SK-N-SH (cell line): Measurements from ENCODE around the gene BRD4. TPM values are rescaled to one million over a fixed set of nuclear protein-coding genes. Genes with fewer than 3 reads are reported as not detected.

Experiments
- CTCF ChIA-PET: fragments of 300-600, 350-600 bp; formaldehyde crosslinking; extraction: SDS; loops from one replicate; lab custom pipeline; 2021; lab: Yijun Ruan, JAX
- POLR2A ChIA-PET: fragments of 350-600 bp; sonication (Branson Sonifier 250); formaldehyde crosslinking; extraction: SDS; loops from one replicate; lab custom pipeline; 2020; ENCODE audit warnings: antibody characterized with exemption, inconsistent platforms; lab: Yijun Ruan, JAX
- DNase-seq: peaks from one replicate; pipeline ENCODE4 v3.0.0; 2012
- H2AFZ ChIP-seq: fragments of 200-600 bp; sonication (generic); 2 replicates; pipeline ENCODE4 v1.8.1; 2016; ENCODE audit warnings: antibody characterized with exemption, mild to moderate bottlenecking, low read depth
- H3F3A ChIP-seq: fragments of 200-600 bp; sonication (generic); replicated peaks from 2 replicates; pipeline ENCODE3; 2016; ENCODE audit warnings: antibody characterized with exemption, mild to moderate bottlenecking; ENCODE audit not compliant: insufficient read depth
- H3K27ac ChIP-seq, 2 experiments: fragments of 200-500 bp in 1 of 2; fragments of 200-600 bp in 1 of 2; sonication (Bioruptor generic) in 1 of 2; sonication (generic), shearing (Covaris generic) in 1 of 2; 2 replicates each; pipeline versions ENCODE4 v1.5.1 to v1.6.1; 2014 to 2016; ENCODE audit warnings: low read depth in 2 of 2, inconsistent platforms in 1 of 2, low read length in 1 of 2, mild to moderate bottlenecking in 1 of 2, mixed read lengths in 1 of 2
- H3K27me3 ChIP-seq: fragments of 200-600 bp; sonication (generic), shearing (Covaris generic); 2 replicates; pipeline ENCODE4 v1.6.1; 2016; ENCODE audit warnings: mixed run types; ENCODE audit not compliant: insufficient read depth
- H3K36me3 ChIP-seq, 2 experiments: fragments of 200-500 bp in 1 of 2; fragments of 200-600 bp in 1 of 2; sonication (Bioruptor generic) in 1 of 2; sonication (generic) in 1 of 2; replicated peaks in 1 of 2; 2 replicates each; pipeline versions ENCODE3 to v1.5.1; 2014 to 2016; ENCODE audit warnings: low read length in 1 of 2, mild to moderate bottlenecking in 1 of 2; ENCODE audit not compliant: insufficient read depth in 2 of 2, control insufficient read depth in 1 of 2
- H3K4me1 ChIP-seq, 2 experiments: fragments of 200-500 bp in 1 of 2; fragments of 200-600 bp in 1 of 2; sonication (Bioruptor generic) in 1 of 2; sonication (generic), shearing (Covaris generic) in 1 of 2; 2 replicates each; pipeline versions ENCODE4 v1.5.1 to v1.6.1; 2014 to 2016; ENCODE audit warnings: low read depth in 1 of 2, low read length in 1 of 2, mixed run types in 1 of 2; ENCODE audit not compliant: insufficient read depth in 2 of 2, control insufficient read depth in 1 of 2
- H3K4me2 ChIP-seq: fragments of 200-600 bp; sonication (generic), shearing (Covaris generic); 2 replicates; pipeline ENCODE4 v1.6.1; 2017; ENCODE audit warnings: mixed run types
- H3K4me3 ChIP-seq, 2 experiments: fragments of 200-500 bp in 1 of 2; fragments of 200-600 bp in 1 of 2; sonication (Bioruptor generic) in 1 of 2; sonication (generic), shearing (Covaris generic) in 1 of 2; 2 replicates each; pipeline versions ENCODE4 v1.5.1 to v1.8.1; 2014 to 2016; ENCODE audit warnings: low read depth in 2 of 2, inconsistent platforms in 1 of 2, low read length in 1 of 2, mild to moderate bottlenecking in 1 of 2, mixed read lengths in 1 of 2, moderate library complexity in 1 of 2
- H3K79me2 ChIP-seq: fragments of 200-600 bp; sonication (generic); 2 replicates; pipeline ENCODE4 v1.8.1; 2017; ENCODE audit warnings: mild to moderate bottlenecking; ENCODE audit not compliant: insufficient read depth
- H3K9ac ChIP-seq: fragments of 200-600 bp; sonication (generic); 2 replicates; pipeline ENCODE4 v1.6.1; 2017; ENCODE audit warnings: mixed run types
- H3K9me2 ChIP-seq: fragments of 200-600 bp; sonication (generic); 2 replicates; pipeline ENCODE4 v1.6.1; 2017; ENCODE audit warnings: mixed run types
- H3K9me3 ChIP-seq: fragments of 200-600 bp; sonication (generic); 2 replicates; pipeline ENCODE4 v1.6.1; 2017; ENCODE audit warnings: mixed run types, mild to moderate bottlenecking, moderate library complexity
- H4K20me1 ChIP-seq: fragments of 200-600 bp; sonication (generic); 2 replicates; pipeline ENCODE4 v1.6.1; 2017; ENCODE audit warnings: mild to moderate bottlenecking, mixed run types; ENCODE audit not compliant: insufficient read depth
- ELF1 ChIP-seq: IDR thresholded peaks from 2 replicates; pipeline ENCODE4 v1.4.0; 2012
- MEF2A ChIP-seq: IDR thresholded peaks from 2 replicates; pipeline ENCODE4 v1.4.0; 2012; ENCODE audit warnings: low read depth, borderline replicate concordance
- MXI1 ChIP-seq: IDR thresholded peaks from 2 replicates; pipeline ENCODE4 v1.6.1; 2012; ENCODE audit warnings: mild to moderate bottlenecking, low read depth, low read length, improper control_type of control experiment
- WGBS: methylation state at CpG from one replicate; pipeline ENCODE4 v1.1.6; 2017; ENCODE audit warnings: low lambda C conversion rate; 5-methylcytosine and 5-hydroxymethylcytosine counted together
- polyA plus RNA-seq, 3 experiments: library from polyadenylated mRNA; depleted of rRNA; stranded (reverse); fragments of >200 nt; gene quantifications; 2 replicates each; pipeline ENCODE4 v1.2.3, GENCODE V29; 2012
- TF ChIP-seq, protein P1 (sequence below): fragments of 200-600 bp; sonication (generic); IDR thresholded peaks from 2 replicates; pipeline ENCODE4 v1.6.1; 2017; ENCODE audit warnings: antibody characterized with exemption, mild to moderate bottlenecking, moderate library complexity
- TF ChIP-seq, protein P2 (sequence below): fragments of 150-350 bp; IDR thresholded peaks from 2 replicates; pipeline ENCODE4 v1.6.1; 2017; ENCODE audit warnings: antibody characterized with exemption, low read length, low read depth, borderline replicate concordance

The BRD4 gene
- polyA plus RNA-seq, 1 of the 3 experiments (the other 2 are of a cell fraction) = 10.0 TPM

DNA sequence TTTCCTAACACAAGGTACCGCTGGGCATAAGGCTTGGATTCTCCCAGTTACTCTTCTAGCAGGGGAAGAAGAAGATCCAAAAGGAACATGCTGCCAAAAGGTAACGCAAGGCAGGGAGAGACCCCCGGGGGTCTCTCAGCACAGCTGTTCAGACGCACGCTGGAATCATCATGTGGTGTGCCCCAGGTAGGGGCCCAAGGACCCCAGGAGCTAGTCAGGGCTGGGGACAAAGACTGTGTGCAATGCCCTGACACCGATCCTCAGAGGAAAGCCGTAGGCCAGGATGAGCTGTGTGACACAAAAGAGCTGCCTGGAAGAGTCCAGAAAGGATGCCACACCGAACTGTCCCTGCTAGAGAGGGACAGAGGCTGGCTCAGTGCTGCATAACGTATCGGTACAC lies 77.8 kb downstream of the BRD4 start:
- Histone ChIP-seq H3K9me2 (no peaks in the 10 kb centered on the region), H3K4me2 (no peak overlapping the region), H3K79me2 (peaks cover 83% of the 10 kb centered on the region), H3K36me3 (peaks cover 44 to 72% of the 10 kb centered on the region in 2 experiments), H3K9me3 (no peaks in the 10 kb centered on the region), H4K20me1 (peaks cover 73% of the 10 kb centered on the region), H3F3A (peaks cover 25% of the 10 kb centered on the region), H3K4me1 (peaks cover 15 to 35% of the 10 kb centered on the region in 2 experiments), H3K4me3 (no peak overlapping the region), H3K27me3 (no peaks in the 10 kb centered on the region), H2AFZ (no peak overlapping the region), H3K9ac (no peak overlapping the region), H3K27ac (no peak overlapping the region)
- ChIA-PET CTCF (interaction anchor here (0.6 to 7.2 kb wide), 2 partner anchors 77 to 155 kb away, joined by 3 to 39 read pairs; no protein-coding TSS in a partner anchor), POLR2A (no interaction called here)
- 93% methylated on average over 8 of the region's 10 CpGs for WGBS
- no peak for DNase-seq
- TF ChIP-seq MXI1 = no peak

- H3K79me2 ChIP-seq = peaks cover 80% of the 10 kb centered on the region
- no peak for DNase-seq
- peaks cover 33% of the 10 kb centered on the region for H3F3A ChIP-seq
- no peaks in the 10 kb centered on the region for H3K27me3 ChIP-seq
- 93% methylated on average over 7 of the region's 15 CpGs for WGBS
- H3K4me3 ChIP-seq = no peak overlapping the region
- H3K9me3 ChIP-seq = no peaks in the 10 kb centered on the region
- H3K27ac ChIP-seq = peak overlapping the region in 1 of 2 experiments; percentile 97; a peak in 1 of 4 replicates
- peaks cover 33 to 66% of the 10 kb centered on the region in 2 experiments for H3K36me3 ChIP-seq
- TF ChIP-seq MEF2A = no peak
- TF ChIP-seq, protein P1, sequence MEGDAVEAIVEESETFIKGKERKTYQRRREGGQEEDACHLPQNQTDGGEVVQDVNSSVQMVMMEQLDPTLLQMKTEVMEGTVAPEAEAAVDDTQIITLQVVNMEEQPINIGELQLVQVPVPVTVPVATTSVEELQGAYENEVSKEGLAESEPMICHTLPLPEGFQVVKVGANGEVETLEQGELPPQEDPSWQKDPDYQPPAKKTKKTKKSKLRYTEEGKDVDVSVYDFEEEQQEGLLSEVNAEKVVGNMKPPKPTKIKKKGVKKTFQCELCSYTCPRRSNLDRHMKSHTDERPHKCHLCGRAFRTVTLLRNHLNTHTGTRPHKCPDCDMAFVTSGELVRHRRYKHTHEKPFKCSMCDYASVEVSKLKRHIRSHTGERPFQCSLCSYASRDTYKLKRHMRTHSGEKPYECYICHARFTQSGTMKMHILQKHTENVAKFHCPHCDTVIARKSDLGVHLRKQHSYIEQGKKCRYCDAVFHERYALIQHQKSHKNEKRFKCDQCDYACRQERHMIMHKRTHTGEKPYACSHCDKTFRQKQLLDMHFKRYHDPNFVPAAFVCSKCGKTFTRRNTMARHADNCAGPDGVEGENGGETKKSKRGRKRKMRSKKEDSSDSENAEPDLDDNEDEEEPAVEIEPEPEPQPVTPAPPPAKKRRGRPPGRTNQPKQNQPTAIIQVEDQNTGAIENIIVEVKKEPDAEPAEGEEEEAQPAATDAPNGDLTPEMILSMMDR = no peak
- peaks cover 73% of the 10 kb centered on the region for H4K20me1 ChIP-seq
- no peak overlapping the region for H2AFZ ChIP-seq
- no peak overlapping the region for H3K4me2 ChIP-seq
- CTCF ChIA-PET = interaction anchor here (1.1 to 7.2 kb wide), 8 partner anchors 9 to 168 kb away, joined by 3 to 39 read pairs (median 4); no protein-coding TSS in a partner anchor
- H3K9me2 ChIP-seq = no peaks in the 10 kb centered on the region
- H3K4me1 ChIP-seq = peaks cover 17 to 43% of the 10 kb centered on the region in 2 experiments
- POLR2A ChIA-PET = no interaction called here
- H3K9ac ChIP-seq = no peak overlapping the region
These were observed 78.8 kb downstream of the BRD4 start for GRCh38 chr19:15253513-15253912.

GRCh38 chr19:15253061-15253460 lies 79.3 kb downstream of the BRD4 start:
- no peaks in the 10 kb centered on the region for H3K9me2 ChIP-seq
- H3F3A ChIP-seq = peaks cover 33% of the 10 kb centered on the region
- no peak overlapping the region for H2AFZ ChIP-seq
- POLR2A ChIA-PET = no interaction called here
- H3K4me3 ChIP-seq = no peak overlapping the region
- 0 out of 2 replicates have a peak overlapping the region, but pooled peaks have one; percentile 76 for H3K4me2 ChIP-seq
- H3K27me3 ChIP-seq = no peaks in the 10 kb centered on the region
- H3K79me2 ChIP-seq = peaks cover 81% of the 10 kb centered on the region
- peaks cover 78% of the 10 kb centered on the region for H4K20me1 ChIP-seq
- WGBS = no CpG with 5 or more reads among the region's 7 CpGs
- no peak for DNase-seq
- H3K4me1 ChIP-seq = peaks cover 17 to 47% of the 10 kb centered on the region in 2 experiments
- TF ChIP-seq, protein P2, sequence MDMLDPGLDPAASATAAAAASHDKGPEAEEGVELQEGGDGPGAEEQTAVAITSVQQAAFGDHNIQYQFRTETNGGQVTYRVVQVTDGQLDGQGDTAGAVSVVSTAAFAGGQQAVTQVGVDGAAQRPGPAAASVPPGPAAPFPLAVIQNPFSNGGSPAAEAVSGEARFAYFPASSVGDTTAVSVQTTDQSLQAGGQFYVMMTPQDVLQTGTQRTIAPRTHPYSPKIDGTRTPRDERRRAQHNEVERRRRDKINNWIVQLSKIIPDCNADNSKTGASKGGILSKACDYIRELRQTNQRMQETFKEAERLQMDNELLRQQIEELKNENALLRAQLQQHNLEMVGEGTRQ = no peak
- no peak for TF ChIP-seq MEF2A
- TF ChIP-seq ELF1 = no peak
- TF ChIP-seq, all 33 proteins: peak for 0
- Histone ChIP-seq H3K9ac (no peak overlapping the region), H3K36me3 (peaks cover 35 to 68% of the 10 kb centered on the region in 2 experiments), H3K27ac (peak overlapping the region in 1 of 2 experiments; percentile 97; a peak in 2 of 4 replicates), H3K9me3 (no peaks in the 10 kb centered on the region)
- CTCF ChIA-PET = interaction anchor here (1.0 to 7.2 kb wide), 14 partner anchors 9 to 169 kb away, joined by 3 to 39 read pairs (median 3); no protein-coding TSS in a partner anchor
